Measurements from ENCODE around the gene PTAFR. TPM values are rescaled to one million over a fixed set of nuclear protein-coding genes. Genes with fewer than 3 reads are reported as not detected.

PTAFR gene
- polyA plus RNA-seq, 1 donor (not counting 4 experiments of a cell fraction or from before 2014, with no cell fraction given): 19.6 TPM

GRCh38 chr1:28154078-28154594 lies 22.4 kb downstream of the PTAFR start:
- H3K9me1 ChIP-seq (ENCODE audit: control insufficient read depth, extremely low read depth, insufficient read depth, low read length): no peaks in the 10 kb centered on the region
- no peak overlapping the region for H3K4me3 ChIP-seq (ENCODE audit: control insufficient read depth in 2 of 3, extremely low read depth in 1 of 3, insufficient read depth in 2 of 3, low read depth in 1 of 3, low read length in 3 of 3)
- no peaks in the 10 kb centered on the region for H3K9me3 ChIP-seq (ENCODE audit: control insufficient read depth, low read depth, low read length)
- H3K27me3 ChIP-seq (ENCODE audit: control insufficient read depth, extremely low read depth, insufficient read depth, low read length): no peaks in the 10 kb centered on the region
- H3K4me2 ChIP-seq (ENCODE audit: control insufficient read depth, extremely low read depth, insufficient read depth, low read depth, low read length): no peak overlapping the region
- no peak overlapping the region for H3K9ac ChIP-seq (ENCODE audit: control insufficient read depth, extremely low read depth, insufficient read depth, low read length)
- no peak overlapping the region for H3K27ac ChIP-seq (ENCODE audit: control insufficient read depth, insufficient read depth, low read length)
- no peaks in the 10 kb centered on the region for H4K20me1 ChIP-seq (ENCODE audit: control insufficient read depth, extremely low read depth, insufficient read depth, low read length)
- H3K4me1 ChIP-seq (ENCODE audit: control insufficient read depth, extremely low read depth, insufficient read depth, low read length): peaks cover 9% of the 10 kb centered on the region
- TF ChIP-seq EZH2 (IDR thresholded peaks at IDR 0.05; ENCODE audit: low read length) (no peak), CTCF (optimal IDR thresholded peaks at IDR 0.05 in 1 of 3, IDR thresholded peaks at IDR 0.05 in 1 of 3, conservative IDR thresholded peaks at IDR 0.05 in 1 of 3; ENCODE audit: extremely low read depth in 1 of 3, insufficient read depth in 2 of 3, low read length in 3 of 3) (no peak)
- H3K36me3 ChIP-seq (ENCODE audit: control insufficient read depth in 2 of 2, extremely low read depth in 1 of 2, insufficient read depth in 2 of 2, low read length in 2 of 2): peaks cover 0 to 10% of the 10 kb centered on the region in 2 experiments
- H2AFZ ChIP-seq (ENCODE audit: control insufficient read depth, low read length): no peak overlapping the region
- no peaks in the 10 kb centered on the region for H3K79me2 ChIP-seq (ENCODE audit: control insufficient read depth, insufficient read depth, low read length)
- DNase-seq (ENCODE audit: low read depth, low spot score) (no peak), FAIRE-seq (no peak)
- dilution Hi-C loops (cut with MboI; ENCODE audit: extremely low pct_ligation_motif_present, low sequenced_read_pairs): no loop called here

GRCh38 chr1:28150125-28150780 lies 26.2 kb downstream of the PTAFR start:
- Histone ChIP-seq H3K79me2 (ENCODE audit: control insufficient read depth, insufficient read depth, low read length) (no peaks in the 10 kb centered on the region), H3K27ac (ENCODE audit: control insufficient read depth, insufficient read depth, low read length) (no peak overlapping the region), H3K4me3 (ENCODE audit: control insufficient read depth in 2 of 3, extremely low read depth in 1 of 3, insufficient read depth in 2 of 3, low read depth in 1 of 3, low read length in 3 of 3) (no peak overlapping the region), H3K4me1 (ENCODE audit: control insufficient read depth, extremely low read depth, insufficient read depth, low read length) (peaks cover 5% of the 10 kb centered on the region), H2AFZ (ENCODE audit: control insufficient read depth, low read length) (no peak overlapping the region), H3K27me3 (ENCODE audit: control insufficient read depth, extremely low read depth, insufficient read depth, low read length) (no peaks in the 10 kb centered on the region), H4K20me1 (ENCODE audit: control insufficient read depth, extremely low read depth, insufficient read depth, low read length) (no peaks in the 10 kb centered on the region), H3K9me1 (ENCODE audit: control insufficient read depth, extremely low read depth, insufficient read depth, low read length) (no peaks in the 10 kb centered on the region), H3K36me3 (ENCODE audit: control insufficient read depth in 2 of 2, extremely low read depth in 1 of 2, insufficient read depth in 2 of 2, low read length in 2 of 2) (peaks cover 0 to 10% of the 10 kb centered on the region in 2 experiments), H3K9me3 (ENCODE audit: control insufficient read depth, low read depth, low read length) (no peaks in the 10 kb centered on the region), H3K4me2 (ENCODE audit: control insufficient read depth, extremely low read depth, insufficient read depth, low read depth, low read length) (no peak overlapping the region), H3K9ac (ENCODE audit: control insufficient read depth, extremely low read depth, insufficient read depth, low read length) (no peak overlapping the region)
- no peak for DNase-seq (ENCODE audit: low read depth, low spot score)
- no peak for TF ChIP-seq EZH2 (IDR thresholded peaks at IDR 0.05; ENCODE audit: low read length)
- TF ChIP-seq CTCF (optimal IDR thresholded peaks at IDR 0.05 in 1 of 3, IDR thresholded peaks at IDR 0.05 in 1 of 3, conservative IDR thresholded peaks at IDR 0.05 in 1 of 3; ENCODE audit: extremely low read depth in 1 of 3, insufficient read depth in 2 of 3, low read length in 3 of 3): no peak
- dilution Hi-C loops (cut with MboI; ENCODE audit: extremely low pct_ligation_motif_present, low sequenced_read_pairs): no loop called here
- FAIRE-seq: no peak

Data from keratinocyte (primary cell).